LNCAP (cell line): ENCODE measurements around the gene SLC66A2.
A peak's percentile ranks its signal among the peaks of the same experiment; 100 is the strongest.

Experiments
- TF ChIP-seq, protein P1 (sequence below): fragments of 450-650 bp; IDR thresholded peaks from 2 replicates; pipeline ENCODE4 v1.5.1; 2017; ENCODE audit warnings: mild to moderate bottlenecking

The SLC66A2 gene

DNA sequence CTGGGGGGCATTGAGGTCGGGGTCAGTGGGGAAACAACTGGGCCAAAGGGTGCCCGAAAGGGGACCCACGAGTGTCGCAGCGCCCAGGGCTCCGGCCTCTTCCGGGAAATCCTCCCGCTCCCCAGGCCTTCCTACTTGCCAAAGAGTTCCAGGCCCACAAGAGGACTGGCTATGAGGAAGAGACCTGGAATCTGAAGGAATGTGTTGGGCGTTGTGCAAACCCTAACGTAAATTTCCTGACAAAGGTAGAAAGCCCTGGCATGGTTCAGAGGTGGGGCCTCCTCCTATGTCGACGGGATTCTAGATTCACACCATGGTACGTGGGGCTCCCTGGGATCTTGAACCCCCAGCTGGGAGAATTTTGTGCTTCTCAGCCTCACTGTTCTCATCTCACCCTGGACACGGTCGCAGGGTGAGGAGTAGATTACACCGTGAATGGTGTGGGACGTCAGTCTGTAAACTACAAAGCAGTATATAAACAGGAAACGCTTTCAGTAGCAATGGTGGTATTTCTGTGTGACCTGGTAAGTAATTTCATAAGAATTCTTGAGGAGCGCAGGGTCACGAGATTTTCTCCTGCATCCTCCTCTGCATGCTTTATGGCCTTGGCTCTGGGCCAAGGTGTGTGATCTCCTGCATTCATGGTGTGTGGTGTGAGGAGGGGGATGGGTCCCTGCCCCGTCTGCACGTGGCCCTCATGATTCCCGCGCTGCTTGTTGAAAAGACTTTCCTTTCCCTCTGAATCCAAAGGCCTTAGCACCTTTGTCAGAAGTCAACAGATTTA lies 13.9 kb upstream of the SLC66A2 start:
- TF ChIP-seq, protein P1, sequence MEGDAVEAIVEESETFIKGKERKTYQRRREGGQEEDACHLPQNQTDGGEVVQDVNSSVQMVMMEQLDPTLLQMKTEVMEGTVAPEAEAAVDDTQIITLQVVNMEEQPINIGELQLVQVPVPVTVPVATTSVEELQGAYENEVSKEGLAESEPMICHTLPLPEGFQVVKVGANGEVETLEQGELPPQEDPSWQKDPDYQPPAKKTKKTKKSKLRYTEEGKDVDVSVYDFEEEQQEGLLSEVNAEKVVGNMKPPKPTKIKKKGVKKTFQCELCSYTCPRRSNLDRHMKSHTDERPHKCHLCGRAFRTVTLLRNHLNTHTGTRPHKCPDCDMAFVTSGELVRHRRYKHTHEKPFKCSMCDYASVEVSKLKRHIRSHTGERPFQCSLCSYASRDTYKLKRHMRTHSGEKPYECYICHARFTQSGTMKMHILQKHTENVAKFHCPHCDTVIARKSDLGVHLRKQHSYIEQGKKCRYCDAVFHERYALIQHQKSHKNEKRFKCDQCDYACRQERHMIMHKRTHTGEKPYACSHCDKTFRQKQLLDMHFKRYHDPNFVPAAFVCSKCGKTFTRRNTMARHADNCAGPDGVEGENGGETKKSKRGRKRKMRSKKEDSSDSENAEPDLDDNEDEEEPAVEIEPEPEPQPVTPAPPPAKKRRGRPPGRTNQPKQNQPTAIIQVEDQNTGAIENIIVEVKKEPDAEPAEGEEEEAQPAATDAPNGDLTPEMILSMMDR: no peak

DNA sequence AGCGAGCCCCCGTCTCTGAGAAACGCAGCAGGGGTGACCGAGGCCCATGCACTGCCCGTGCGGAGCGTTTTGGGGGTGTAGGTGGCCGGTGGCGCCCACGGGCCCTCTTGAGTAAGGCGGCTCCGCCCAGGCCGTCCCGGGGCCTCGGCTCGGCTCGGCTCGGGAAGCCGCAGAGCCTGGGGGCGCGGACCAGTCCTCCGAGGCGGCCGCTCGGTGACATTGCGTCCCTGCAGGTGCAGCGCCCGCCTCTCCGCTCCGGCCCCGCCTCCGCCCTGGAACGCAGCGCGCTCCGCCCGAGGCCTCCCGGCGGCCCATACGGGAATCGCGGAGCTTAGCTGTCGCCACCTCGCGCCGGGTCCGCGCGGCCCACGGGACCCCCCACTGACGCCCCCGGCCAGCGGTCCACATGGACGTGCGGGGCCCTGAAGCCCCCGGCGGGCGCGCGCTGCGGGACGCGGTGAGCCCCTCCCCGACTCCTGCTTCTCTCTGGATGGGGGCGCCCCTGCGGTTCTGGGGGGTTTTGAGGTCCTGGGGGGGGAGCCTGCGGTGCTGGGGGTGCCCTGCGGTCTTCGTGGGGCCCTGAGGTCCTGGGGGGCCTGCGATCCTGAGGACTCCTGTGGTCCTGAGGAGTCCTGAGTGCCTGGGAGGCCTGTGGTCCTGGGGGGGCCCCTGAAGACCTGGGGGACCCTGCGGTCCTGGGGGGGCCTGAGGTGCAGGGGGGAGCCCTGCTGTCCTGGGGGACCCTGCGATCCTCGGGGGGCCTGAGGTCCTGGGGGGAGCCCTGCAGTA lies 13.1 kb upstream of the SLC66A2 start, which contains the start of gene HSBP1L1:
Gene HSBP1L1, plus strand, starts transcription at position 314 of the 789 bp plus-strand sequence. Its CDS starts 93 bp downstream, at position 407.
- TF ChIP-seq, protein P1: peak; percentile 46

- TF ChIP-seq, protein P1: no peak
Measured at GRCh38 chr18:79963658-79964329, 12.3 kb upstream of the SLC66A2 start.

GRCh38 chr18:79962835-79963657 lies 11.6 kb upstream of the SLC66A2 start:
- TF ChIP-seq, protein P1: no peak

DNA sequence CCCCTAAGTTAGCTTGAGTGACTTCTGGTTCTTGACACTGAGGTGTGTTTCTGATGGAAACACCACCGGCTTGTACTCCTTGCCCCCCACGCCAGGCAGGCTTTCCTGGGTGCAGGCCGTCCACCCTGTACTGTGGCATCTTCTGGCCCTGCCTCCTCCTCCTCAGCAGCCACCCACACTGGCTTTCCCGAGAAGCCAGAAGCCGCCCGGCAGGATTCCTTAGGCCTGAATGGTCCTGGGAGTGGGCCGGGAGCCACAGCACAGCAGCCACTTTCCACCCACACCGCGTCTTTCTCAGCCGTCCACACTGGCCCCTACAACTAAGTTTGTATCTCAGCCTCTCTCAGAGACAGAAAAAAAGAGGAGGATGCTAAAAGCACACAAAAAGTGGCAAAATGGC lies 10.9 kb upstream of the SLC66A2 start:
- TF ChIP-seq, protein P1: no peak

DNA sequence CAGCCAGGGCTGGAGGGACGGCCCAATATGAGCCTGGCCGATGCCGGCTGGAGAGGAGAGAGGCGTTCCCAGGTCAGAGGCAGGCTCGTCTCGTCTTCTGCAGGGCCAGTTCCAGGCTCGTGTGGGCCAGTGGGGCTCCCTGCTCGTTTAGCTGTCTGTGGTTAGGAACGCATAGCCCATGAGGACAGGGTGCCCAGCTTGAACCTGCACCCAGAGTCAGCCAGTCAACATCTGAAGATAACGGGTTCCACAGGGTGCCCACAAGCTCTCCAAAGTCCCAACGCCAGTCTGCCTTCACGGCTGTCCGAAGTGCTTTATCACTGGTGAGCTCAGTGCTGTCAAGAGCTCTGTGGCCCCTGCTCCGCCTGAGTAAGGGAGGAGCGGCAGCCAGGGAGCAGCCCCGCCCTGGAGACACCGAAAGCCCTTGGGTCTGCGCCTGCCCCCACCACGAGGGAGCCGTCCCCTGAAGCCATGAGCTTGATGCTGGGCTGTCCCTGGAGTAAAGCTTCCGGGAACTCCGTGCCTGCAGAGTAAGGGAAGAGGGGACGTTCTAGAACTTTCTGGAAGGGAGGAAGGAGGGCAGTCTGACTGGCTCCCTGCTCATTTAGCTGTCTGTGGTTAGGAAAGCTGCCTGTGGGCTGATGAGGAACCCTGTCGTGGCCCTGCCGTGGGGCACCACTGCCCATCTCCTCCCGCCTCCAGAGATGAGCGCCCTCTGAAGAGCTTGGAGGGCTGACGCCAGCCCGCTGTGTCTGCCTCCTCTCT lies 10.3 kb upstream of the SLC66A2 start:
- TF ChIP-seq, protein P1: no peak
